ENCODE results near the gene MED13L. TPM values are rescaled to one million over a fixed set of nuclear protein-coding genes. Genes with fewer than 3 reads are reported as not detected.

The MED13L gene
- total and polyA plus RNA-seq, 2 of the 4 experiments (the other 2 are of a cell fraction): 17.9 to 49.1 TPM

DNA sequence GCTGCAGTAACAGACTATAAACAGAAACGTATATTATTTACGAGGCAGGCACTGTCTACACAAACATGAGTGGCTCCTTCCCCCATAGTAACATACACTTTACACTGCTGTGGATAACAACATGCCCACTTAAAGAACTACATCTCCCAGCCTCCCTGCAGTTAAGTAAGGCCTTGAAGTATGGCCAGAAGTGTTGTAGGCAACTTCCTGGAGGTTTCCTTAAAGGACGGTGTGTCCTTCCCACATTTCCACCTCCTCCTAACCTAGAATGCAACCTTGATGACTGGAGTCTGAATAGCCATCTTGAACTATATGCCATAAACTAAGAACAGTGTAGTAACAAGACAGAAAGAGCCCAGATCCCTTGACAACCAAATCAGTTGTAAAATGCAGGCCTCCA lies 20.3 kb downstream of the MED13L start:
- Histone ChIP-seq H2BK20ac (ENCODE audit: low read depth, low read length) (no peak overlapping the region), H3K4me2 (ENCODE audit: low read depth, low read length) (no peak overlapping the region; the same call in 1 of the 2 replicates), H3K4ac (ENCODE audit: low read depth, low read length) (no peak overlapping the region), H3K9me3 (ENCODE audit: control insufficient read depth, insufficient read depth, low read length) (no peaks in the 10 kb centered on the region), H3K79me1 (ENCODE audit: low read depth in 1 of 2, low read length in 2 of 2) (peaks cover 10 to 45% of the 10 kb centered on the region in 2 experiments; a peak in 3 of 4 replicates), H3K56ac (ENCODE audit: extremely low read depth, insufficient read depth, low read length) (no peak overlapping the region), H2AK9ac (replicated peaks; ENCODE audit: low read depth, low read length, poor library complexity) (no peak overlapping the region), H3K9me1 (ENCODE audit: insufficient read depth, low read length) (peaks cover 14% of the 10 kb centered on the region), H3K4me3 (ENCODE audit: insufficient read depth, low read depth, low read length) (no peak overlapping the region), H2BK120ac (ENCODE audit: low read depth, low read length) (no peak overlapping the region), H3K9ac (ENCODE audit: low read depth, low read length) (no peak overlapping the region), H3K18ac (ENCODE audit: low read depth, low read length) (no peak overlapping the region), H4K91ac (ENCODE audit: insufficient read depth, low read depth, low read length) (no peak overlapping the region), H4K5ac (ENCODE audit: low read depth, low read length) (no peak overlapping the region), H2BK15ac (ENCODE audit: low read depth, low read length) (no peak overlapping the region), H2AK5ac (ENCODE audit: low read depth, low read length) (no peak overlapping the region), H3K14ac (replicated peaks; ENCODE audit: low read depth, low read length) (peak overlapping the region; percentile 70; the same call in 1 of the 2 replicates), H3K27ac (ENCODE audit: insufficient read depth, low read length) (no peak overlapping the region), H3K4me1 (ENCODE audit: control insufficient read depth, insufficient read depth, low read length) (peaks cover 7% of the 10 kb centered on the region), H4K20me1 (ENCODE audit: insufficient read depth, low read length) (peaks cover 88% of the 10 kb centered on the region), H2AFZ (replicated peaks; ENCODE audit: low read length, poor library complexity) (no peak overlapping the region), H3K23ac (ENCODE audit: low read depth, low read length) (peak overlapping the region; percentile 59; the same call in 1 of the 2 replicates), H3K27me3 (ENCODE audit: control insufficient read depth, insufficient read depth, low read length) (no peaks in the 10 kb centered on the region), H4K8ac (ENCODE audit: low read depth in 2 of 2, low read length in 2 of 2) (peak overlapping the region in 1 of 2 experiments; percentile 47; a peak in 1 of 4 replicates), H2BK5ac (ENCODE audit: low read depth, low read length, poor library complexity, severe bottlenecking) (no peak overlapping the region), H3K36me3 (ENCODE audit: control insufficient read depth, insufficient read depth, low read length) (no peaks in the 10 kb centered on the region)
- POLR2A ChIA-PET (ENCODE audit: unreplicated experiment): no interaction called here
- dilution Hi-C loops (cut with HindIII; ENCODE audit: low sequenced_read_pairs, unreplicated experiment) (no loop called here), intact Hi-C loops (cut with micrococcal nuclease) (no loop called here), in situ Hi-C loops (cut with MboI; ENCODE audit: low sequenced_read_pairs) (no loop called here)
- CTCF ChIA-PET: interaction anchor here (0.7 kb wide), 1 partner anchor 416 kb away, joined by 3 read pairs; no protein-coding TSS in a partner anchor
- no CpG with 5 or more reads among the region's 3 CpGs for WGBS, 2 experiments (ENCODE audit: extremely low coverage in 2 of 2, insufficient read length in 1 of 2)
- no peak for DNase-seq
- no peak; the same call in 1 of the 2 replicates for ATAC-seq (ENCODE audit: low read depth)
- TF ChIP-seq, protein P1, sequence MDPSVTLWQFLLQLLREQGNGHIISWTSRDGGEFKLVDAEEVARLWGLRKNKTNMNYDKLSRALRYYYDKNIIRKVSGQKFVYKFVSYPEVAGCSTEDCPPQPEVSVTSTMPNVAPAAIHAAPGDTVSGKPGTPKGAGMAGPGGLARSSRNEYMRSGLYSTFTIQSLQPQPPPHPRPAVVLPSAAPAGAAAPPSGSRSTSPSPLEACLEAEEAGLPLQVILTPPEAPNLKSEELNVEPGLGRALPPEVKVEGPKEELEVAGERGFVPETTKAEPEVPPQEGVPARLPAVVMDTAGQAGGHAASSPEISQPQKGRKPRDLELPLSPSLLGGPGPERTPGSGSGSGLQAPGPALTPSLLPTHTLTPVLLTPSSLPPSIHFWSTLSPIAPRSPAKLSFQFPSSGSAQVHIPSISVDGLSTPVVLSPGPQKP (IDR thresholded peaks at IDR 0.05; ENCODE audit: borderline replicate concordance, low read depth, low read length): no peak
- TF ChIP-seq, protein P2, sequence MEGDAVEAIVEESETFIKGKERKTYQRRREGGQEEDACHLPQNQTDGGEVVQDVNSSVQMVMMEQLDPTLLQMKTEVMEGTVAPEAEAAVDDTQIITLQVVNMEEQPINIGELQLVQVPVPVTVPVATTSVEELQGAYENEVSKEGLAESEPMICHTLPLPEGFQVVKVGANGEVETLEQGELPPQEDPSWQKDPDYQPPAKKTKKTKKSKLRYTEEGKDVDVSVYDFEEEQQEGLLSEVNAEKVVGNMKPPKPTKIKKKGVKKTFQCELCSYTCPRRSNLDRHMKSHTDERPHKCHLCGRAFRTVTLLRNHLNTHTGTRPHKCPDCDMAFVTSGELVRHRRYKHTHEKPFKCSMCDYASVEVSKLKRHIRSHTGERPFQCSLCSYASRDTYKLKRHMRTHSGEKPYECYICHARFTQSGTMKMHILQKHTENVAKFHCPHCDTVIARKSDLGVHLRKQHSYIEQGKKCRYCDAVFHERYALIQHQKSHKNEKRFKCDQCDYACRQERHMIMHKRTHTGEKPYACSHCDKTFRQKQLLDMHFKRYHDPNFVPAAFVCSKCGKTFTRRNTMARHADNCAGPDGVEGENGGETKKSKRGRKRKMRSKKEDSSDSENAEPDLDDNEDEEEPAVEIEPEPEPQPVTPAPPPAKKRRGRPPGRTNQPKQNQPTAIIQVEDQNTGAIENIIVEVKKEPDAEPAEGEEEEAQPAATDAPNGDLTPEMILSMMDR (conservative IDR thresholded peaks at IDR 0.05; ENCODE audit: low read depth, low read length): no peak
- TF ChIP-seq MAZ (IDR thresholded peaks at IDR 0.05; ENCODE audit: borderline replicate concordance, low read depth, low read length) (no peak), POLR2A (IDR thresholded peaks at IDR 0.05; ENCODE audit: low read depth, low read length) (no peak), FOS (IDR thresholded peaks at IDR 0.05; ENCODE audit: low read depth, low read length) (no peak), MXI1 (IDR thresholded peaks at IDR 0.05; ENCODE audit: borderline replicate concordance, low read depth, low read length) (no peak), MAFK (IDR thresholded peaks at IDR 0.05; ENCODE audit: low read depth, low read length) (no peak), RCOR1 (IDR thresholded peaks at IDR 0.05; ENCODE audit: insufficient replicate concordance, low read length) (no peak), BHLHE40 (IDR thresholded peaks at IDR 0.05; ENCODE audit: low read depth, low read length) (no peak), NFE2L2 (IDR thresholded peaks at IDR 0.05; ENCODE audit: low read depth, low read length) (no peak), CHD1 (IDR thresholded peaks at IDR 0.05; ENCODE audit: low read depth, low read length) (no peak), RAD21 (IDR thresholded peaks at IDR 0.05; ENCODE audit: low read length) (no peak), RFX5 (IDR thresholded peaks at IDR 0.05; ENCODE audit: low read depth, low read length) (no peak), SMC3 (IDR thresholded peaks at IDR 0.05; ENCODE audit: low read depth, low read length) (no peak)
- TF ChIP-seq, protein P3, sequence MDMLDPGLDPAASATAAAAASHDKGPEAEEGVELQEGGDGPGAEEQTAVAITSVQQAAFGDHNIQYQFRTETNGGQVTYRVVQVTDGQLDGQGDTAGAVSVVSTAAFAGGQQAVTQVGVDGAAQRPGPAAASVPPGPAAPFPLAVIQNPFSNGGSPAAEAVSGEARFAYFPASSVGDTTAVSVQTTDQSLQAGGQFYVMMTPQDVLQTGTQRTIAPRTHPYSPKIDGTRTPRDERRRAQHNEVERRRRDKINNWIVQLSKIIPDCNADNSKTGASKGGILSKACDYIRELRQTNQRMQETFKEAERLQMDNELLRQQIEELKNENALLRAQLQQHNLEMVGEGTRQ (IDR thresholded peaks at IDR 0.05; ENCODE audit: low read depth, low read length): no peak
- BruUV-seq (replicated peaks): no TSS peak
